HG03432 (cell line): ENCODE data around the gene MALAT1.

Experiments used
- ATAC-seq: cut with Tn5 transposase; IDR thresholded peaks from one replicate; pipeline ENCODE4 v1.9.1; 2021; ENCODE audit warnings: mild to moderate bottlenecking, moderate library complexity; ENCODE audit not compliant: unreplicated experiment

Gene MALAT1

GRCh38 chr11:65537620-65538231 lies 38.9 kb downstream of the MALAT1 start:
- ATAC-seq = no peak

DNA sequence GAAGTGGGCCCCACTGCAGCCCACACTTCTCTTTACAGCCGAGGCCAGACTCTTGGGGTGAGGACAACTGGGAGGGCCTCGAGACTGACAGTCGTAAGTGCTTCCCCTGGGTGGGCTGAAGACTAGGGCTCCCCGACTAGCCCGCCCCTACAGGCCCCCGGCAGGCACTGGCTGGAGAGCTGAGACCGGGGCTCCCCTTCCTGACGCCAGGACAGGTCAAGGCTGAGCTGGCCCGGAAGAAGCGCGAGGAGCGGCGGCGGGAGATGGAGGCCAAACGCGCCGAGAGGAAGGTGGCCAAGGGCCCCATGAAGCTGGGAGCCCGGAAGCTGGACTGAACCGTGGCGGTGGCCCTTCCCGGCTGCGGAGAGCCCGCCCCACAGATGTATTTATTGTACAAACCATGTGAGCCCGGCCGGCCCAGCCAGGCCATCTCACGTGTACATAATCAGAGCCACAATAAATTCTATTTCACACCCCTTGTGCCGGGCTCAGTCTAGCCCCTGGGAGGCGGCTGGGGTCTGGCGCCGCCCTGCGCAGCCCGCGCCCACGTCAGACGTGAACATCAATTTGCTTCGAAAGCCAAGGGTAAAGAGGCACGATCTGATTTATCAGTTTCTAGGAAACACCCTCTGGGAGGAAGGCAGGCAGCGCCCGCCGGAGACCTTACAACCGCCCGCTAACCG lies 39.5 kb downstream of the MALAT1 start:
- ATAC-seq = no peak

GRCh38 chr11:65538915-65539743 lies 40.3 kb downstream of the MALAT1 start:
- ATAC-seq = no peak

- ATAC-seq = peak; percentile 53
These were observed 41.0 kb downstream of the MALAT1 start for GRCh38 chr11:65539744-65540289.

DNA sequence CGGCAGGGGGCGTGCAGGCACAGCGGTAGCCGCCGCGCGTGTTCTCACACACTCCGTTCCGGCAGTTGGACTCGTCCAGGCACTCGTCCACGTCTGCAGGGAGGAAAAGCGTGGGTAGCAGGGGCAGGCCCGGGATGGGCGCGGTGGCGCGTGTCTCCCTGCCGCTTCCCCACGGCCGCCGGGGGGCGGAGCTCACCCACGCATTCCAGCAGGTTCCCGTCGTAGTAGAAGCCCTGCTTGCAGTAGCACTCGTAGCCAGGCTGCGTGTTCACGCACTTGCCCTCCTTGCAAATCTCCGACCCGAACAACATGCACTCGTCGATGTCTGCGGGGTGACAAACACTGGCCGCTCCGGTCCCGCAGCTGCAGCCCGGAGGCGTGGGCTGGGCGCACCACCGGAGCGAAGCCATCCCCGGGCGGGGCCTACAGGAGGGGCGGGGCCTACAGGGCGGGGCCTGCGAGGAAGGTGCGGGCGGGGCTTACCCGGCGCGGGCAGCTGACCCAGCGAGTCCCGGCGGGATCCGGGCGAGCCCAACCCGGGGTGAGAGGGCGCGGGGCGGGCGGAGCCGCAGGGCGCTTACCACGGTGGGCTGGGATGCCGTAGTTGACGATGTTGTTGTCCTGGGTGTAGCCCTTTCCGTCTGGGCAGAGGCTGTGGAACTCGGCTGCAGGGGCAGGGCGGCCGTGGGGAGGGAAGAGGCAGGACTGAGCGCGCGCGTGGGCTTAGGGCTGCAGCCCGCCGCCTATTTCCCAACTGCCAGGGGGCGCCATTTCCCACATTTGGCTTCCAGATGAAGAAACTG lies 41.6 kb downstream of the MALAT1 start:
- ATAC-seq = peak; percentile 74

- ATAC-seq = no peak
These were observed 42.5 kb downstream of the MALAT1 start for GRCh38 chr11:65541093-65541982.

DNA sequence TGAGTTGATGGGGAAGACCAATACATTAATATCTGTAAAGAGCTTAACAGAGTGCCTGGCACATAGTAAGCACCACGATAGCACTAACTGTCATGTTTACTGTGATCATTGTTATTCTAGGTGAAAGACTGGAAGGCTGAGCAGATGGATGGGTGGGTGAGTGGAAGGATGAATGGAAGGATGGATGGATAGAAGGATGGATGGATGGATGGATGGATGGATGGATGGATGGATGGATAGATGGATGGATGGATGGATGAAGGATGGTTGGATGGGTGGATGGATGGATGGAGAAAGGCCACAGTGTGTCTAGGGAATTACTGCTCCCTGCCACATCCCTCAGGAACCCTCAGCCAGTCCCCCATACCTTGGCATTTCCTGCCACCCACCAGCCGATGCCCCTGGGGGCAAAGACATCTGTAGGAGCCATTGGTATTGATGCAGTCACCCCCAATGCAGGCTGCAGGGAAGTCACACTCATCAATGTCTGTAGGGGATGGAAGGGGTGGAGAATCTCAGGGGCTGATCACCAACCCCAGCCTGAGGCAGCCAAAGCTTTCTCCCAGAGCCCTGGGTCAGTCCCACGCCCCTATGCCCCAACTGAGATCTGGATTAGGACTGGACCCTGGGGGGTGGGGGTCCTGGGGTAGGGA lies 44.0 kb downstream of the MALAT1 start:
- no peak for ATAC-seq

DNA sequence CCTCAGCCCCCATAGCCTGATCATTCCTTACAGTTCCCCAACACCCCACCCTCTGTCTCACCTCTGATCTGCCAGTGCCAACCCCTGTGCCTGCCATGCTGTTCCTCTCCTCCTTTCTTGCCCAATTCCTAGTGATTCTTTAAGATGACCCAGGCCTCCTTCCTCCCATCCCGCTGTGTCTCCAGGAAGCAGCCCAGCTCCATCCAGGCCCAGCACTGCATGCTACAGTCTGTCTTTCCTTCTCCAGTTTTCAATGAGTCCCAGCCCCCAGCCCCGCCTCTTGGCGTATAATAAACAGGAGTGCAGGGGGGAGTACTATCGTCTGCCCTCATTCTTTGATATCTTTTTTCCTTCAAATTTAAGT lies 47.0 kb downstream of the MALAT1 start:
- ATAC-seq = no peak

DNA sequence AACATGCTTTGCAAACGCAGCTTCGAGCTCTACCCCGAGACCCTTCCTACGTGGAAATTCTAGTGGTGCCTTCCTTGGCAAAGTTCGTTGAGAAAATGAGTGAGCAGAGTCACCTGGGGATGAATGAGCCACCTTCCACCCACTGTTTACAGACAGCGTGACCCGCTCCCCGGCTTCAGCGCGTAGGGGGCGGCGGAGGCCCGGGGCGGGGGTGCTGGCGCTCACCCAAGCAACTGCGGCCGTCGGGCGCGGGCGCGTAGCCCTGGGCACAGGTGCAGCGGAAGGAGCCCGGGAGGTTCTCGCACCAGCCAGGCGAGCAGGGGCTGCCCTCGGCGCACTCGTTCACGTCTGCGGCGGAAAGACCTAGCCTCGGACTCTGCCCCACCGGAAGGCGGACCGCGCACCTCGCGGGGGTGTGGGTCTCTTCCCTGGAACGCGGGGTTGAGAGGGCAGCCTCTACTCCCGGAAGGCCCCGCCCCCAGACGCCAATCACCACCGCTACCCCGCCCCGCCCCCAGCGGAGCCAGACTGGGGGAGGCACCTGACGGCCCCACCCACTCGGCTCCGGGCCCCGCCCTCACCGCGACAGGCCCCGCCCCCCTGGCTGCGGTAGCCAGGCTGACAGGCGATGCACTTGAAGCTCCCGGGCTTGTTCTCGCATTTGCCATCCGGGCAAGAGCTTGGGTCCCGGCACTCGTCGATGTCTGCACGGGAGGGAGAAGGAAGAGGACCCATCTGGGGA lies 47.5 kb downstream of the MALAT1 start:
- peak; percentile 79 for ATAC-seq

DNA sequence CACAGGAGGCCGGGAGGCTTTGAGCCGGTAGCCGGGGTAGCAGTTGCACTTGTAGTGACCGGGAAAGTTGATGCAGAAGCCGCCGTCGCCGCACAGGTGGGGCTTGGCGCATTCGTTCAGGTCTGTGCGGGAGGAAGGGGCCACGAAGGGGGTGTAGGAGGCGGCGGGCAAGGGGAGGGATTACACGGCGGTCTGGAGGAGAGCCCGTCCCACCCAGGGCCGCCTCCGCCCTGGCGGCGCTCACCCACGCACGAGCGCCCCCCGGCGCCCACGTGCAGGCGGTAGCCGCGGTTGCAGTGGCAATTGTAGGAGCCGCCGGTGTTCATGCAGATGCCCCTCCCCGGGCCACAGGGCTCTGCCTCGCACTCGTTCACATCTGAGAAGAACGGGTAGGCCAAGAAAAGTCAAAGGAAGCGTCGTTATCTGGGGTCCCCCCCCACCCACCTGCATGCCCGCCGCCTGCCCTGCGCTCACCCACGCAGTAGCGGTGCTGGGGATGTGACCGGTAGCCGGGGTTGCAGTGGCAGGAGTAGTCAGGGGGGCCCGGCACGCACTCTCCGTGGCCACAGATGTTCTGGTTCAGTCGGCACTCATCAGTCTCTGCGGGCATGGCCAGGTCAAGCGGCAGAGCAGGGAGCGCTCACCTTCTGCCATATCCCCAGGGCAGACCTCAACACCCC lies 48.7 kb downstream of the MALAT1 start:
- no peak for ATAC-seq

DNA sequence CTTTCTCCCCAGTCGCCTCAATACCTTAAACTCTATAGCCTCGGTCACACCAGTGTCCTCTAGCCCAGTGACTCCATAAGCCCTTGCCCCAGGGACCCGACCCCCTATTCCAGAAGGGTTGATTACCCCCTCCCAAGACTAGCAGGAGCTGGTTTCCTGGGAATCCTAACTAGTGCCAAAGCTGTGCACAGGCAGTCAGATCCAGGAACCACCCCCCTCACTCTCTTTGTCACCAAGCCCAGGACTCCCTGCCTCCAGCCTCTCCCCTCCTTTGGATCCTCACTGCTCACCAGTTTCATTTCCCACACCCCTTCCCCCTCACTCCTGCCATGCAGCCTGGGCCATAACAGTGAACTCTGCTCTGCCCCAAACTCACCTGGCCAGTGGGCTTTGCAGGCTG lies 49.5 kb downstream of the MALAT1 start:
- ATAC-seq = no peak

DNA sequence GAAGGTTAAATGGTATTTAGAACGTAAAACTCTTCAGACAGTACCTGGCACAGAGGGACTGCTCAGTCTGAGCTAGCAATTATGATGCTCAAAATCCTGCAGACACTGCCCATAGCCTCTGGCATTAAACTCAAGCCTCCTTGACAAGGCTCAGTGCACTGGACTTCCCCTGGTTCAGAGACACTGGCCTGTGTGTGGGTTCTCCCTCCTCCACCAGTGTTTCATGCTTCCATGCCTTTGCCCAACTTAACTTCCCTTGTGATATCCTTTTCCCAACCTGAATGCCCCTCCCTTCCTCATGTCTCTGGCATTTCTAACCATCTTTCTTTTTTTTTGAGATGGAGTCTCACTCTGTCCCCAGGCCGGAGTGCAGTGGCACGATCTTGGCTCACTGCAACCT lies 50.3 kb downstream of the MALAT1 start:
- no peak for ATAC-seq

- peak; percentile 64 for ATAC-seq
These were observed 52.9 kb downstream of the MALAT1 start for GRCh38 chr11:65551572-65552387.

DNA sequence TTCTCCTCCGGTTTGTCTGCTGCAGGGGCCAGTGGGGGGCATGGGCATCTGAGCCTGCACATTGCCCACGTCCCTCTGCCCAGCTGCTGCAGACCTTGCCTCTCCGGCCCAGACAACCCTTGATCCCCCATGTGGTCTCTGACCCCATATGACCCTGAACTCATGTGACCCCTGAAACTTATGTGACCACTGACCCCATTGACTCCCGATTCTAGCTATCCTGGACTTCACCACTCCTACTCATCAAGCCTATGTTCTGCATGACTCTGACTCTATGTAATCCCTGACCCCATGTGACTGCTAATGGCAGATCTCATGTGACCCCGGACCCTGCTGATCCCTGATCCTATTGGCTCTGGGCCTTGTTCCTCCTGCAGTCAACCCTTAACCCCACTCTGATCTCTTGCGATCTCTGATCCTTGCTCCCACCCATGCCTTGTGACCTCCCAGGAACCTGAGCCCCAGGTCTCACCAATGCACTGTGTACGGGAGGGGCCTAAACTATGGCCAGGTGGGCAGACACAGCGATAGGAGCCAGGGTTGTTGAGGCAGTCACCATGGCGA lies 53.6 kb downstream of the MALAT1 start:
- ATAC-seq = no peak

DNA sequence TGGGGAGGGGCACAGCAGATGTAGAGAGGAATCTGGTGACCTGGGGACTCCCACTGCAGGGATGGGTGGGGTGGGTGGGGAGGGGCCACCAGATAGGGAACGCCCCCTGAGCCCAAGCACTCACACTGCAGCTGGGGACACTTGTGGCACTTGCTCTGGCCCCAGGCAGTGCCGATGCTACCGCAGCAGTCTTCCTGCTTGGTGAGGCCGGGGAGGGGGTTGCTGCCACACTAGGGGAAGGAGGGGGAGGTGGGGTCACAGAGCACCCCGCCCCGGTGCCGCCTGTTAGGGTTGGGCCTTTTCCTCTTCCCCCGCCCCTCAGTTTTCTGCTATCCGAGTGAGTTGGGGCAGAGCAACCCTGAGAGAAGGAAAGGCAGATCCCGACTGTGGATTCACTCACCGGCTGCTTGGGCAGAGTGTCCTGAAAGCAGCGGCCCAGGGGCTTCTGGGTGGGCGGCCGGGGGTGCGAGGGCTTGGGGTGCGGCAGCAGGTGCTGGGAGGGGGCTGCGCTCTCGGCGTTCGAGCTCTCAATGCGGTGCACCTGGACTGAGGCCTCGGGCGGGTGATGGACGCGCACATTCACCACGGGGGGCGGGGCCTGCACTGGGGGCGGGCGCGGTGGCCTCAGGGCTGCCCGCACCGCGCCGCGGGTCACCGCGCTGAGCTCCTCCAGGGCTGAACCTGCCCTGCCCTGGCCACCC lies 54.6 kb downstream of the MALAT1 start:
- no peak for ATAC-seq

GRCh38 chr11:65554057-65554818 lies 55.4 kb downstream of the MALAT1 start:
- ATAC-seq = no peak
